Measurements from ENCODE around the gene RAD51B. TPM values are rescaled to one million over a fixed set of nuclear protein-coding genes. Genes with fewer than 3 reads are reported as not detected.

The RAD51B gene
- total RNA-seq, 1 experiment from 2014 or later, result 8.5 TPM

DNA sequence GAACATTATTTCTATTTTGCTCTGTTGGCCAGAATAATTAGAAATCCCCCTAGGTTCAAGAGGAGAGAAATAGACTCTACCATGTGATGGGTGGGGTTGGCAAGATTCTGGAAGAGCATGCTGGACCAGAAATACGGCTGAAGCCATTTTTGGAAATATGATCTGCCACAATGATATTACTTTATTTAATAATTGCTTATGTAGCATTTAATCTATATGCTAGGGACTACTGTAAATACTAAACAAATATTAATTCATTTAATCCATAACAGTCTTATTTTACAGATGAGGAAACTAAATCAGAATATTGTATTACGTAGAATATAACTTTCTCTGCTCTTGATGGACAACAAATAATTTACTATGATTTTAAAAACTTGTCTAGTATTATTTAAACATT, 193.7 kb downstream of the RAD51B start:
- DNase-seq (ENCODE audit: low read depth, low spot score) (no peak), ATAC-seq (no peak)
- in situ Hi-C loops (cut with HindIII; ENCODE audit: low pct_unique_long_range_greater_than_20kb, low sequenced_read_pairs), result no loop called here
- Histone ChIP-seq H3K9me3 (ENCODE audit: control insufficient read depth, insufficient read depth, low read depth, low read length) (no peaks in the 10 kb centered on the region), H3K27ac (ENCODE audit: low read length) (peak overlapping the region; percentile 68), H3K27me3 (ENCODE audit: control insufficient read depth, insufficient read depth, low read length) (no peaks in the 10 kb centered on the region), H3K4me3 (ENCODE audit: low read depth in 2 of 2, low read length in 2 of 2) (no peak overlapping the region), H3K36me3 (ENCODE audit: control insufficient read depth, insufficient read depth, low read length) (no peaks in the 10 kb centered on the region), H3K4me1 (ENCODE audit: control insufficient read depth, insufficient read depth, low read length) (peaks cover 4% of the 10 kb centered on the region)
- TF ChIP-seq SIN3A (IDR thresholded peaks at IDR 0.05; ENCODE audit: borderline replicate concordance, insufficient read depth, low read depth, low read length), result no peak
- TF ChIP-seq POLR2AphosphoS5 (IDR thresholded peaks at IDR 0.05; ENCODE audit: low read depth, low read length), result no peak
- TF ChIP-seq, protein P1, sequence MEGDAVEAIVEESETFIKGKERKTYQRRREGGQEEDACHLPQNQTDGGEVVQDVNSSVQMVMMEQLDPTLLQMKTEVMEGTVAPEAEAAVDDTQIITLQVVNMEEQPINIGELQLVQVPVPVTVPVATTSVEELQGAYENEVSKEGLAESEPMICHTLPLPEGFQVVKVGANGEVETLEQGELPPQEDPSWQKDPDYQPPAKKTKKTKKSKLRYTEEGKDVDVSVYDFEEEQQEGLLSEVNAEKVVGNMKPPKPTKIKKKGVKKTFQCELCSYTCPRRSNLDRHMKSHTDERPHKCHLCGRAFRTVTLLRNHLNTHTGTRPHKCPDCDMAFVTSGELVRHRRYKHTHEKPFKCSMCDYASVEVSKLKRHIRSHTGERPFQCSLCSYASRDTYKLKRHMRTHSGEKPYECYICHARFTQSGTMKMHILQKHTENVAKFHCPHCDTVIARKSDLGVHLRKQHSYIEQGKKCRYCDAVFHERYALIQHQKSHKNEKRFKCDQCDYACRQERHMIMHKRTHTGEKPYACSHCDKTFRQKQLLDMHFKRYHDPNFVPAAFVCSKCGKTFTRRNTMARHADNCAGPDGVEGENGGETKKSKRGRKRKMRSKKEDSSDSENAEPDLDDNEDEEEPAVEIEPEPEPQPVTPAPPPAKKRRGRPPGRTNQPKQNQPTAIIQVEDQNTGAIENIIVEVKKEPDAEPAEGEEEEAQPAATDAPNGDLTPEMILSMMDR (IDR thresholded peaks at IDR 0.05), result no peak
- no peak for TF ChIP-seq TCF7L2 (IDR thresholded peaks at IDR 0.05; ENCODE audit: low read depth, low read length)
- TF ChIP-seq, protein P2, sequence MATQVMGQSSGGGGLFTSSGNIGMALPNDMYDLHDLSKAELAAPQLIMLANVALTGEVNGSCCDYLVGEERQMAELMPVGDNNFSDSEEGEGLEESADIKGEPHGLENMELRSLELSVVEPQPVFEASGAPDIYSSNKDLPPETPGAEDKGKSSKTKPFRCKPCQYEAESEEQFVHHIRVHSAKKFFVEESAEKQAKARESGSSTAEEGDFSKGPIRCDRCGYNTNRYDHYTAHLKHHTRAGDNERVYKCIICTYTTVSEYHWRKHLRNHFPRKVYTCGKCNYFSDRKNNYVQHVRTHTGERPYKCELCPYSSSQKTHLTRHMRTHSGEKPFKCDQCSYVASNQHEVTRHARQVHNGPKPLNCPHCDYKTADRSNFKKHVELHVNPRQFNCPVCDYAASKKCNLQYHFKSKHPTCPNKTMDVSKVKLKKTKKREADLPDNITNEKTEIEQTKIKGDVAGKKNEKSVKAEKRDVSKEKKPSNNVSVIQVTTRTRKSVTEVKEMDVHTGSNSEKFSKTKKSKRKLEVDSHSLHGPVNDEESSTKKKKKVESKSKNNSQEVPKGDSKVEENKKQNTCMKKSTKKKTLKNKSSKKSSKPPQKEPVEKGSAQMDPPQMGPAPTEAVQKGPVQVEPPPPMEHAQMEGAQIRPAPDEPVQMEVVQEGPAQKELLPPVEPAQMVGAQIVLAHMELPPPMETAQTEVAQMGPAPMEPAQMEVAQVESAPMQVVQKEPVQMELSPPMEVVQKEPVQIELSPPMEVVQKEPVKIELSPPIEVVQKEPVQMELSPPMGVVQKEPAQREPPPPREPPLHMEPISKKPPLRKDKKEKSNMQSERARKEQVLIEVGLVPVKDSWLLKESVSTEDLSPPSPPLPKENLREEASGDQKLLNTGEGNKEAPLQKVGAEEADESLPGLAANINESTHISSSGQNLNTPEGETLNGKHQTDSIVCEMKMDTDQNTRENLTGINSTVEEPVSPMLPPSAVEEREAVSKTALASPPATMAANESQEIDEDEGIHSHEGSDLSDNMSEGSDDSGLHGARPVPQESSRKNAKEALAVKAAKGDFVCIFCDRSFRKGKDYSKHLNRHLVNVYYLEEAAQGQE (IDR thresholded peaks at IDR 0.05; ENCODE audit: insufficient read depth in 1 of 2, low read depth in 2 of 2, low read length in 1 of 2), result no peak
- ChIA-PET POLR2A (no interaction called here), CTCF (no interaction called here)
- no TSS peak for BruUV-seq (replicated peaks)
- intact Hi-C loops (cut with micrococcal nuclease; ENCODE audit: unreplicated experiment), result no loop called here

DNA sequence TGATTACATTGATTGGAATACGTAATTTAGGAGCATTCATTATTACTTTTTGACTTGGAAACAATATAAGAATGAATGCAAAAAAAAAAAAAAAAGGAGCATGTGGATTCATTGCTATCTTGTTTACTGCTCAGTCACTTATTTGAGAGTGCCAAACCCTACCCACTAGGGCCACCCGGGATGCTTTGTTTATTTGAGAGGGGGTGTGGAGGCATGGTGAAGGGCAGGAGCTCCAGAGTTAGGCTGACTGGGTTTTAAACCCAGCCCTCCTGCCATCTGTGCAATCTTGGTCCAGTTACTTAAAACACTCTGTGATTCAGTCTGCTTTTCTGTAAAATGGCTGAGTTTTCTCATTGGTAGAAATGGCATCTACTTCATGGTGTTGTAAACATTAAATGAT, 195.2 kb downstream of the RAD51B start:
- Histone ChIP-seq H3K9me3 (ENCODE audit: control insufficient read depth, insufficient read depth, low read depth, low read length) (no peaks in the 10 kb centered on the region), H3K36me3 (ENCODE audit: control insufficient read depth, insufficient read depth, low read length) (no peaks in the 10 kb centered on the region), H3K4me1 (ENCODE audit: control insufficient read depth, insufficient read depth, low read length) (peaks cover 4% of the 10 kb centered on the region), H3K4me3 (ENCODE audit: low read depth in 2 of 2, low read length in 2 of 2) (no peak overlapping the region), H3K27me3 (ENCODE audit: control insufficient read depth, insufficient read depth, low read length) (no peaks in the 10 kb centered on the region), H3K27ac (ENCODE audit: low read length) (peak overlapping the region; percentile 44; the same call in 1 of the 2 replicates)
- ChIA-PET CTCF (no interaction called here), POLR2A (no interaction called here)
- BruUV-seq (replicated peaks), result no TSS peak
- DNase-seq (ENCODE audit: low read depth, low spot score), result no peak
- no peak for ATAC-seq
- intact Hi-C loops (cut with micrococcal nuclease; ENCODE audit: unreplicated experiment), result no loop called here
- TF ChIP-seq, protein P1 (IDR thresholded peaks at IDR 0.05), result no peak
- TF ChIP-seq SIN3A (IDR thresholded peaks at IDR 0.05; ENCODE audit: borderline replicate concordance, insufficient read depth, low read depth, low read length) (no peak), POLR2AphosphoS5 (IDR thresholded peaks at IDR 0.05; ENCODE audit: low read depth, low read length) (no peak), TCF7L2 (IDR thresholded peaks at IDR 0.05; ENCODE audit: low read depth, low read length) (no peak)
- TF ChIP-seq, protein P2 (IDR thresholded peaks at IDR 0.05; ENCODE audit: insufficient read depth in 1 of 2, low read depth in 2 of 2, low read length in 1 of 2), result no peak
- in situ Hi-C loops (cut with HindIII; ENCODE audit: low pct_unique_long_range_greater_than_20kb, low sequenced_read_pairs), result no loop called here
